ENCODE results near the gene DNM3.

DNA sequence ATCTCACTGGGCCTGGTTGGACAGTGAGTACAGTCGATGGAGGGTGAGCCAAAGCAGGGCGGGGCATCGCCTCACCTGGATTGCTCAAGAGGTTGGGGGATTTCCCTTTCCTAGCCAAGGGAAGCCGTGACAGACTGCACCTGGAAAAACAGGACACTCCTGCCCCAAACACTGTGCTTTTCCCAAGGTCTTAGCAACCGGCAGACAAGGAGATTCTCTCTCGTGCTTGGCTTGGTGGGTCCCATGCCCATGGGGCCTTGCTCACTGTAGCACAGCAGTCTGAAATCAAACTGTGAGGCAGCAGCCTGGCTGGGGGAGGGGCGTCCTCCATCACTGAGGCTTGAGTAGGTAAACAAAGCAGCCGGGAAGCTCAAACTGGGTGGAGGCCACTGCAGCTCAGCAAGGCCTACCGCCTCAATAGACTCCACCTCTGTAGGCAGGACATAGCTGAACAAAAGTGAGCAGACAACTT is 590.5 kb downstream of the DNM3 start:
- TF ChIP-seq CTCF (IDR thresholded peaks at IDR 0.05), result no peak
- TF ChIP-seq POLR2A (IDR thresholded peaks at IDR 0.05), result no peak

Data from lower leg skin (tissue), 3 donors.